HepG2 (cell line): Measurements from ENCODE around the gene ENO1.

Experiments used
- ARHGAP35 ChIP-seq: sonication (generic); formaldehyde crosslinking; IDR thresholded peaks from 2 replicates; pipeline ENCODE4 v1.9.0; 2022; ENCODE audit warnings: mild to moderate bottlenecking, inconsistent platforms, moderate library complexity, missing genetic modification reagents, borderline replicate concordance
- EZH2 ChIP-seq: conservative IDR thresholded peaks from 2 replicates; pipeline ENCODE4 v1.6.1; 2012; ENCODE audit warnings: mild to moderate bottlenecking, low read depth, low read length, moderate library complexity
- GATAD2A ChIP-seq: IDR thresholded peaks from 2 replicates; pipeline ENCODE4 v1.6.1; 2016
- HMG20B ChIP-seq: conservative IDR thresholded peaks from 2 replicates; pipeline ENCODE4 v1.6.1; 2016; ENCODE audit warnings: missing genetic modification reagents, missing compliant biosample characterization
- IRF9 ChIP-seq: sonication (generic); formaldehyde crosslinking; IDR thresholded peaks from 2 replicates; pipeline ENCODE4 v1.8.0; 2022; ENCODE audit warnings: missing genetic modification reagents, mild to moderate bottlenecking, borderline replicate concordance
- KDM5A ChIP-seq: fragments of 200-600 bp; sonication (generic); IDR thresholded peaks from 2 replicates; pipeline ENCODE4 v1.7.0; 2018; ENCODE audit warnings: antibody characterized with exemption, mild to moderate bottlenecking, low read length, borderline replicate concordance
- KMT2B ChIP-seq: IDR thresholded peaks from 2 replicates; pipeline ENCODE4 v1.6.1; 2016; ENCODE audit warnings: missing genetic modification reagents, missing compliant biosample characterization
- SMC3 ChIP-seq: IDR thresholded peaks from 2 replicates; pipeline ENCODE4 v1.6.1; 2011; ENCODE audit warnings: low read length, improper control_type of control experiment
- TAF1 ChIP-seq: sonication (generic); formaldehyde crosslinking; IDR thresholded peaks from 2 replicates; pipeline ENCODE4 v1.4.0; 2020; ENCODE audit warnings: missing genetic modification reagents
- ZBTB4 ChIP-seq: sonication (generic); formaldehyde crosslinking; IDR thresholded peaks from 2 replicates; pipeline ENCODE4 v1.4.0; 2020; ENCODE audit warnings: missing genetic modification reagents, mild to moderate bottlenecking, borderline replicate concordance
- ZNF383 ChIP-seq: sonication (generic); formaldehyde crosslinking; IDR thresholded peaks from 2 replicates; pipeline ENCODE4 v1.4.0; 2020; ENCODE audit warnings: missing genetic modification reagents, mild to moderate bottlenecking, borderline replicate concordance
- TF ChIP-seq, protein P1 (sequence below): sonication (generic); formaldehyde crosslinking; IDR thresholded peaks from 2 replicates; pipeline ENCODE4 v1.5.0; 2020; ENCODE audit warnings: mild to moderate bottlenecking, missing genetic modification reagents, moderate library complexity
- TF ChIP-seq, protein P2 (sequence below), 2 experiments: fragments of 450-650 bp in 1 of 2; sonication (generic) in 1 of 2; formaldehyde crosslinking; IDR thresholded peaks; 2 replicates each; pipeline versions ENCODE4 v1.5.0 to v1.8.0; 2020 to 2022; ENCODE audit warnings: mild to moderate bottlenecking in 1 of 2, missing genetic modification reagents in 1 of 2

DNA sequence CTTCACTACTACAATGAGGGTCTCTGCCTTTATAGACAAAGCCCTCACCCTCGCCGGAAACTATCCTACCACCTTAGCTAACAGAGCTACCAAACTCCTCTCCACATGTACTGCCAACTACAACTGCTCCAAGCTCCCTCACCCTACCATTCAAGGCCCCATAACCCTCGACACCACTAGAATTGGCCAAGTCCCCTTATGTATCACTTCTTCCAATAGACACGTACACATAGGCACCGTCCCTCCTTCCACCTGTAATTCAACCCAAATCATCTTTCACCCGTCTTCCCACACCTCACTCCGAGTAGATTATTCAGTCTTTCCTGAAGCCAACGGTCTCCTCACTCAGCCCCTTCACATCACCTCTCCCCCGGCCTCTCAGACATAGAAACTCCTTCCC lies 47.5 kb upstream of the ENO1 start:
- TF ChIP-seq ARHGAP35 (CRISPR knock-in tag) (no peak), SMC3 (no peak), GATAD2A (CRISPR knock-in tag) (no peak), EZH2 (no peak), ZBTB4 (no peak), TAF1 (CRISPR knock-in tag) (no peak), HMG20B (CRISPR knock-in tag) (no peak), KDM5A (no peak), KMT2B (CRISPR knock-in tag) (no peak), ZNF383 (CRISPR knock-in tag) (no peak), IRF9 (CRISPR knock-in tag) (no peak)
- TF ChIP-seq, protein P1, sequence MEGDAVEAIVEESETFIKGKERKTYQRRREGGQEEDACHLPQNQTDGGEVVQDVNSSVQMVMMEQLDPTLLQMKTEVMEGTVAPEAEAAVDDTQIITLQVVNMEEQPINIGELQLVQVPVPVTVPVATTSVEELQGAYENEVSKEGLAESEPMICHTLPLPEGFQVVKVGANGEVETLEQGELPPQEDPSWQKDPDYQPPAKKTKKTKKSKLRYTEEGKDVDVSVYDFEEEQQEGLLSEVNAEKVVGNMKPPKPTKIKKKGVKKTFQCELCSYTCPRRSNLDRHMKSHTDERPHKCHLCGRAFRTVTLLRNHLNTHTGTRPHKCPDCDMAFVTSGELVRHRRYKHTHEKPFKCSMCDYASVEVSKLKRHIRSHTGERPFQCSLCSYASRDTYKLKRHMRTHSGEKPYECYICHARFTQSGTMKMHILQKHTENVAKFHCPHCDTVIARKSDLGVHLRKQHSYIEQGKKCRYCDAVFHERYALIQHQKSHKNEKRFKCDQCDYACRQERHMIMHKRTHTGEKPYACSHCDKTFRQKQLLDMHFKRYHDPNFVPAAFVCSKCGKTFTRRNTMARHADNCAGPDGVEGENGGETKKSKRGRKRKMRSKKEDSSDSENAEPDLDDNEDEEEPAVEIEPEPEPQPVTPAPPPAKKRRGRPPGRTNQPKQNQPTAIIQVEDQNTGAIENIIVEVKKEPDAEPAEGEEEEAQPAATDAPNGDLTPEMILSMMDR (CRISPR knock-in tag), result no peak
- TF ChIP-seq, protein P2, sequence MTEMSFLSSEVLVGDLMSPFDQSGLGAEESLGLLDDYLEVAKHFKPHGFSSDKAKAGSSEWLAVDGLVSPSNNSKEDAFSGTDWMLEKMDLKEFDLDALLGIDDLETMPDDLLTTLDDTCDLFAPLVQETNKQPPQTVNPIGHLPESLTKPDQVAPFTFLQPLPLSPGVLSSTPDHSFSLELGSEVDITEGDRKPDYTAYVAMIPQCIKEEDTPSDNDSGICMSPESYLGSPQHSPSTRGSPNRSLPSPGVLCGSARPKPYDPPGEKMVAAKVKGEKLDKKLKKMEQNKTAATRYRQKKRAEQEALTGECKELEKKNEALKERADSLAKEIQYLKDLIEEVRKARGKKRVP (CRISPR knock-in tag; IDR thresholded peaks at IDR 0.05), result no peak
